A673 (cell line): ENCODE data around the gene DLL3.

Source experiments
- CTCF ChIP-seq: fragments of 300-800, 200-600 bp; sonication (generic); conservative IDR thresholded peaks from 2 replicates; pipeline ENCODE4 v1.5.1; 2017; ENCODE audit warnings: low read depth, mild to moderate bottlenecking, antibody characterized with exemption, low read length, moderate library complexity, mixed read lengths
- EZH2 ChIP-seq: fragments of 200-600 bp; sonication (generic); IDR thresholded peaks from 2 replicates; pipeline ENCODE4 v1.6.1; 2017; ENCODE audit warnings: borderline replicate concordance, low read depth, mild to moderate bottlenecking, mixed read lengths, antibody characterized with exemption, low read length; ENCODE audit not compliant: poor library complexity, severe bottlenecking

GRCh38 chr19:39544226-39544903 lies 45.6 kb downstream of the DLL3 start:
- TF ChIP-seq CTCF, result no peak
- TF ChIP-seq EZH2, result no peak
